ENCODE measurements around the gene HOXD3.

DNA sequence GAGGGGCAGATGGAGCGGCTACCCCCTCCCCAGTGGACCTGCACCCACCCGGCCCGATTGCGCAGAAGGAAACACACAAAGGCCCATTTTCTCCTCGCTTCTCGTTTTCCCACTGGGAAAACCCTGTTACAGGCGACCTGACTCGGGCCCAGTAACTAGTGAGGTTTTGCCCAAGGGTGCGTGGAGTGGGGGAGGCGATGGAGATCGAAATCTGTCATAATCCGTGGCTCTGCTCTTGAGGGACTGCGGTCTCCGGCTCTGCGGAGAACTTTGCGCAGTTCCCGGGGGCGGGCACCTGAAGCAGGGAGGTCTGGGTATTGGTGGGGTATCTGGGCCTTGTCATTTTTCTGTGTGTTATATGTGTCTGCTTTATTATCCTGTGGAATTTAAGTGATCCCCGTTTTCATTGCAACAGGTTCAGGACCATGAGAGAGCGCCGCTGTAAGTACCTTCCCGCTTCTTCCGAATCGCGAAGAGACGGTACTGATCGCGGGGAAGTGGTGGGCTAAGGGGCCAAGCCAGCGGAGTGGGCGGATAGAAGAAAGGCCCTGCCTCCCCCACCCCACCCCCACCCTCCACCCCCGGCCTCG lies 9.8 kb upstream of the HOXD3 start:
- TF ChIP-seq, protein P1, sequence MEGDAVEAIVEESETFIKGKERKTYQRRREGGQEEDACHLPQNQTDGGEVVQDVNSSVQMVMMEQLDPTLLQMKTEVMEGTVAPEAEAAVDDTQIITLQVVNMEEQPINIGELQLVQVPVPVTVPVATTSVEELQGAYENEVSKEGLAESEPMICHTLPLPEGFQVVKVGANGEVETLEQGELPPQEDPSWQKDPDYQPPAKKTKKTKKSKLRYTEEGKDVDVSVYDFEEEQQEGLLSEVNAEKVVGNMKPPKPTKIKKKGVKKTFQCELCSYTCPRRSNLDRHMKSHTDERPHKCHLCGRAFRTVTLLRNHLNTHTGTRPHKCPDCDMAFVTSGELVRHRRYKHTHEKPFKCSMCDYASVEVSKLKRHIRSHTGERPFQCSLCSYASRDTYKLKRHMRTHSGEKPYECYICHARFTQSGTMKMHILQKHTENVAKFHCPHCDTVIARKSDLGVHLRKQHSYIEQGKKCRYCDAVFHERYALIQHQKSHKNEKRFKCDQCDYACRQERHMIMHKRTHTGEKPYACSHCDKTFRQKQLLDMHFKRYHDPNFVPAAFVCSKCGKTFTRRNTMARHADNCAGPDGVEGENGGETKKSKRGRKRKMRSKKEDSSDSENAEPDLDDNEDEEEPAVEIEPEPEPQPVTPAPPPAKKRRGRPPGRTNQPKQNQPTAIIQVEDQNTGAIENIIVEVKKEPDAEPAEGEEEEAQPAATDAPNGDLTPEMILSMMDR (IDR thresholded peaks at IDR 0.05): no peak
- no peak for TF ChIP-seq POLR2A (IDR thresholded peaks at IDR 0.05)

Measured in esophagus squamous epithelium (tissue), 4 donors.